Ishikawa (cell line): Measurements from ENCODE around the gene ACVR1B.

Experiments
- CEBPB ChIP-seq: IDR thresholded peaks from 2 replicates; pipeline ENCODE4 v1.6.1; 2012
- CREB1 ChIP-seq: IDR thresholded peaks from 2 replicates; pipeline ENCODE4 v1.6.1; 2012; ENCODE audit warnings: low read depth
- EGR1 ChIP-seq: IDR thresholded peaks from 2 replicates; pipeline ENCODE4 v1.6.1; 2012
- EP300 ChIP-seq: IDR thresholded peaks from 2 replicates; pipeline ENCODE4 v1.6.1; 2012; ENCODE audit warnings: borderline replicate concordance
- FOXM1 ChIP-seq: IDR thresholded peaks from 2 replicates; pipeline ENCODE4 v1.6.1; 2012; ENCODE audit warnings: low read depth, borderline replicate concordance
- MAX ChIP-seq: IDR thresholded peaks from 2 replicates; pipeline ENCODE4 v1.6.1; 2012
- NFIC ChIP-seq: IDR thresholded peaks from 2 replicates; pipeline ENCODE4 v1.6.1; 2012
- RAD21 ChIP-seq: IDR thresholded peaks from 2 replicates; pipeline ENCODE4 v1.6.1; 2012; ENCODE audit warnings: low read depth
- REST ChIP-seq: IDR thresholded peaks from 2 replicates; pipeline ENCODE4 v1.6.1; 2012; ENCODE audit warnings: low read depth, mild to moderate bottlenecking
- TAF1 ChIP-seq: IDR thresholded peaks from 2 replicates; pipeline ENCODE4 v1.6.1; 2012; ENCODE audit warnings: low read depth, mild to moderate bottlenecking
- TCF12 ChIP-seq: IDR thresholded peaks from 2 replicates; pipeline ENCODE4 v1.6.1; 2012; ENCODE audit warnings: low read depth
- TEAD4 ChIP-seq: IDR thresholded peaks from 2 replicates; pipeline ENCODE4 v1.6.1; 2012
- USF1 ChIP-seq: IDR thresholded peaks from 2 replicates; pipeline ENCODE4 v1.6.1; 2012
- YY1 ChIP-seq: IDR thresholded peaks from 2 replicates; pipeline ENCODE4 v1.6.1; 2012; ENCODE audit warnings: low read depth
- ZBTB7A ChIP-seq: IDR thresholded peaks from 2 replicates; pipeline ENCODE4 v1.6.1; 2012; ENCODE audit warnings: low read depth

Gene ACVR1B

GRCh38 chr12:51920046-51920445 lies 31.5 kb upstream of the ACVR1B start:
- TF ChIP-seq TAF1 (no peak), CEBPB (no peak), YY1 (no peak), RAD21 (no peak), REST (no peak), USF1 (no peak), TEAD4 (no peak), TCF12 (no peak)

- TF ChIP-seq ZBTB7A = no peak
- TF ChIP-seq CREB1 = no peak
- no peak for TF ChIP-seq YY1
- no peak for TF ChIP-seq RAD21
- TF ChIP-seq EGR1 = no peak
- TF ChIP-seq TAF1 = no peak
- no peak for TF ChIP-seq EP300
- no peak for TF ChIP-seq REST
- no peak for TF ChIP-seq MAX
- TF ChIP-seq NFIC = no peak
- TF ChIP-seq TEAD4 = no peak
- no peak for TF ChIP-seq TCF12
- no peak for TF ChIP-seq CEBPB
- no peak for TF ChIP-seq USF1
- no peak for TF ChIP-seq FOXM1
These were observed 30.3 kb upstream of the ACVR1B start for GRCh38 chr12:51921017-51921725.

- TF ChIP-seq REST = no peak
- no peak for TF ChIP-seq TCF12
- TF ChIP-seq YY1 = no peak
- TF ChIP-seq EGR1 = no peak
- TF ChIP-seq CREB1 = no peak
- TF ChIP-seq TEAD4 = no peak
- no peak; the same call in 1 of the 2 replicates for TF ChIP-seq EP300
- no peak for TF ChIP-seq TAF1
- no peak for TF ChIP-seq USF1
- TF ChIP-seq FOXM1 = no peak
- no peak for TF ChIP-seq MAX
- no peak for TF ChIP-seq CEBPB
These were observed 29.4 kb upstream of the ACVR1B start for GRCh38 chr12:51922146-51922545.

GRCh38 chr12:51922762-51923505 lies 28.6 kb upstream of the ACVR1B start:
- TF ChIP-seq ZBTB7A (no peak), CEBPB (no peak), RAD21 (no peak), YY1 (no peak), MAX (no peak), TAF1 (no peak), TCF12 (no peak), USF1 (no peak), EP300 (no peak), EGR1 (no peak), TEAD4 (no peak)
